ENCODE data around the gene XXYLT1.

GRCh38 chr3:195030791-195031321 is 240.1 kb downstream of the XXYLT1 start:
- TF ChIP-seq CTCF (conservative IDR thresholded peaks at IDR 0.05; ENCODE audit: low read depth, low read length) (no peak), EZH2 (IDR thresholded peaks at IDR 0.05; ENCODE audit: borderline replicate concordance, low read depth, low read length, poor library complexity, severe bottlenecking) (no peak)
